Endothelial cell of umbilical vein (primary cell): ENCODE data around the gene CLEC11A. TPM values are rescaled to one million over a fixed set of nuclear protein-coding genes. Genes with fewer than 3 reads are reported as not detected.

ENCODE experiments used
- BruUV-seq: library from RNA; stranded (reverse); fragments of 400-500 nt; replicated peaks from 2 replicates; lab custom pipeline; 2021; lab: Mats Ljungman, UMichigan
- CTCF ChIA-PET: fragments of 300-600, 350-600 bp; sonication (Branson Sonifier 250); formaldehyde crosslinking; loops from one replicate; lab custom pipeline; 2021; ENCODE audit warnings: antibody characterized with exemption, inconsistent platforms; lab: Charles Lee
- POLR2A ChIA-PET: fragments of 300-600, 350-600 bp; sonication (Branson Sonifier 250); formaldehyde crosslinking; loops from one replicate; lab custom pipeline; 2021; ENCODE audit warnings: antibody characterized with exemption, inconsistent platforms; lab: Charles Lee
- DNase-seq: peaks from one replicate; pipeline ENCODE4 v3.0.0-alpha.2; 2011; ENCODE audit warnings: low read depth, low spot score
- FAIRE-seq: peaks from 2 replicates; lab custom pipeline; 2011; peaks lifted over from hg19 to GRCh38; lab: Jason Lieb, UNC
- H2AFZ ChIP-seq: 2 replicates; pipeline ENCODE4 v1.6.0; 2012; ENCODE audit warnings: low read depth, low read length, control low read depth, inconsistent platforms
- H3K27ac ChIP-seq: 2 replicates; pipeline ENCODE4 v1.5.1; 2011; ENCODE audit warnings: low read depth, mild to moderate bottlenecking, control low read depth, low read length, moderate library complexity; ENCODE audit not compliant: insufficient read depth
- H3K27me3 ChIP-seq, 2 experiments: 2 replicates each; pipeline versions ENCODE4 v1.6.0 to v1.6.1; 2011; ENCODE audit warnings: low read length in 2 of 2, mixed read lengths in 1 of 2; ENCODE audit not compliant: control insufficient read depth in 2 of 2, insufficient read depth in 2 of 2
- H3K36me3 ChIP-seq, 2 experiments: 2 replicates in 1 of 2; 3 replicates in 1 of 2; pipeline ENCODE4 v1.5.1; 2011; ENCODE audit warnings: low read length in 2 of 2, mild to moderate bottlenecking in 1 of 2, moderate library complexity in 1 of 2; ENCODE audit not compliant: control insufficient read depth in 2 of 2, insufficient read depth in 2 of 2; ENCODE audit errors: extremely low read depth in 1 of 2
- H3K4me1 ChIP-seq: 3 replicates; pipeline ENCODE4 v1.5.1; 2011; ENCODE audit warnings: mild to moderate bottlenecking, low read length; ENCODE audit not compliant: control insufficient read depth, insufficient read depth; ENCODE audit errors: extremely low read depth
- H3K4me2 ChIP-seq: 2 replicates; pipeline ENCODE4 v1.6.1; 2011; ENCODE audit warnings: low read length, control low read depth, mixed read lengths; ENCODE audit not compliant: insufficient read depth
- H3K4me3 ChIP-seq, 3 experiments: fragments of 200-600 bp in 1 of 3; sonication (generic), shearing (Covaris generic) in 1 of 3; replicated peaks in 1 of 3; 2 replicates each; pipeline ENCODE4 v1.5.1; 2011 to 2016; ENCODE audit warnings: control low read depth in 3 of 3, low read length in 3 of 3, mild to moderate bottlenecking in 2 of 3, inconsistent platforms in 1 of 3, low read depth in 1 of 3, moderate library complexity in 1 of 3; ENCODE audit not compliant: insufficient read depth in 1 of 3
- H3K79me2 ChIP-seq: 2 replicates; pipeline ENCODE4 v1.6.0; 2012; ENCODE audit warnings: low read length, inconsistent platforms; ENCODE audit not compliant: control insufficient read depth, insufficient read depth
- H3K9ac ChIP-seq: replicated peaks from 2 replicates; pipeline ENCODE3; 2011; ENCODE audit warnings: low read length, control low read depth; ENCODE audit not compliant: insufficient read depth; ENCODE audit errors: extremely low read depth
- H3K9me1 ChIP-seq: replicated peaks from 3 replicates; pipeline ENCODE4 v1.6.0; 2011; ENCODE audit warnings: mild to moderate bottlenecking, low read length; ENCODE audit not compliant: control insufficient read depth, insufficient read depth; ENCODE audit errors: extremely low read depth
- H3K9me3 ChIP-seq: replicated peaks from 2 replicates; pipeline ENCODE4 v1.5.1; 2012; ENCODE audit warnings: low read length, inconsistent platforms; ENCODE audit not compliant: control insufficient read depth, insufficient read depth
- H4K20me1 ChIP-seq: replicated peaks from 2 replicates; pipeline ENCODE3; 2011; ENCODE audit warnings: mild to moderate bottlenecking, low read length; ENCODE audit not compliant: control insufficient read depth, insufficient read depth; ENCODE audit errors: extremely low read depth
- EZH2 ChIP-seq: IDR thresholded peaks from 2 replicates; pipeline ENCODE4 v1.6.1; 2012; ENCODE audit warnings: borderline replicate concordance, low read depth, mild to moderate bottlenecking, moderate library complexity, low read length, inconsistent platforms; ENCODE audit not compliant: severe bottlenecking
- FOS ChIP-seq: IDR thresholded peaks from 2 replicates; pipeline ENCODE4 v1.6.1; 2011; ENCODE audit warnings: mild to moderate bottlenecking, low read length, moderate library complexity, borderline replicate concordance; ENCODE audit not compliant: insufficient read depth
- GATA2 ChIP-seq: IDR thresholded peaks from 2 replicates; pipeline ENCODE4 v1.7.0; 2011; ENCODE audit warnings: low read depth, mild to moderate bottlenecking, moderate library complexity, mixed read lengths, low read length; ENCODE audit not compliant: insufficient read length, insufficient read depth
- JUN ChIP-seq: IDR thresholded peaks from 2 replicates; pipeline ENCODE4 v1.6.1; 2011; ENCODE audit warnings: borderline replicate concordance, low read depth; ENCODE audit not compliant: insufficient read length, insufficient read depth
- MYC ChIP-seq: IDR thresholded peaks from one replicate; pipeline ENCODE4 v1.6.1; 2011; ENCODE audit warnings: mild to moderate bottlenecking, low read depth, low read length
- POLR2A ChIP-seq: IDR thresholded peaks from 2 replicates; pipeline ENCODE4 v1.6.1; 2012; ENCODE audit warnings: low read depth, mild to moderate bottlenecking, control low read depth, low read length
- POLR2AphosphoS5 ChIP-seq: IDR thresholded peaks from 2 replicates; pipeline ENCODE4 v1.6.1; 2012; ENCODE audit warnings: low read depth, mild to moderate bottlenecking, control low read depth, low read length, moderate library complexity; ENCODE audit not compliant: insufficient read depth
- dilution Hi-C: fragments of 300-500 bp; cut with MboI; formaldehyde crosslinking; loops from one replicate; pipeline ENCODE4 v1.15.0; 2019; ENCODE audit warnings: low sequenced_read_pairs; ENCODE audit not compliant: extremely low pct_ligation_motif_present
- intact Hi-C: fragments of 100-400 bp; cut with micrococcal nuclease; formaldehyde crosslinking; loops from one replicate; pipeline ENCODE4 v1.10.0; 2022
- polyA plus RNA-seq, 4 experiments: library from polyadenylated mRNA; depleted of rRNA in 3 of 4; stranded (reverse) in 3 of 4; unstranded in 1 of 4; fragments of >200 nt; gene quantifications; 2 replicates each; pipeline versions ENCODE4 v1.2.1 to v1.2.3, GENCODE V29; 2011 to 2012; ENCODE audit warnings: missing spikeins in 1 of 4
- total RNA-seq: library from RNA; stranded (reverse); gene quantifications from 2 replicates; pipeline ENCODE4 v1.2.3, GENCODE V29; 2021
- TF ChIP-seq, protein P1 (sequence below), 2 donors: IDR thresholded peaks; 1 replicate in 1 of 2; 2 replicates in 1 of 2; pipeline ENCODE4 v1.5.1; 2011; ENCODE audit warnings: low read length in 2 of 2, mild to moderate bottlenecking in 2 of 2, moderate library complexity in 2 of 2, control low read depth in 1 of 2, inconsistent platforms in 1 of 2, low read depth in 1 of 2; ENCODE audit not compliant: insufficient read depth in 1 of 2; ENCODE audit errors: extremely low read depth in 1 of 2
- TF ChIP-seq, protein P2 (sequence below): IDR thresholded peaks from 2 replicates; pipeline ENCODE4 v1.6.1; 2011; ENCODE audit not compliant: insufficient read depth, insufficient read length

Gene CLEC11A
- total and polyA plus RNA-seq, 2 donors (not counting 3 experiments of a cell fraction or from before 2014, with no cell fraction given), result 10.4 to 30.1 TPM

DNA sequence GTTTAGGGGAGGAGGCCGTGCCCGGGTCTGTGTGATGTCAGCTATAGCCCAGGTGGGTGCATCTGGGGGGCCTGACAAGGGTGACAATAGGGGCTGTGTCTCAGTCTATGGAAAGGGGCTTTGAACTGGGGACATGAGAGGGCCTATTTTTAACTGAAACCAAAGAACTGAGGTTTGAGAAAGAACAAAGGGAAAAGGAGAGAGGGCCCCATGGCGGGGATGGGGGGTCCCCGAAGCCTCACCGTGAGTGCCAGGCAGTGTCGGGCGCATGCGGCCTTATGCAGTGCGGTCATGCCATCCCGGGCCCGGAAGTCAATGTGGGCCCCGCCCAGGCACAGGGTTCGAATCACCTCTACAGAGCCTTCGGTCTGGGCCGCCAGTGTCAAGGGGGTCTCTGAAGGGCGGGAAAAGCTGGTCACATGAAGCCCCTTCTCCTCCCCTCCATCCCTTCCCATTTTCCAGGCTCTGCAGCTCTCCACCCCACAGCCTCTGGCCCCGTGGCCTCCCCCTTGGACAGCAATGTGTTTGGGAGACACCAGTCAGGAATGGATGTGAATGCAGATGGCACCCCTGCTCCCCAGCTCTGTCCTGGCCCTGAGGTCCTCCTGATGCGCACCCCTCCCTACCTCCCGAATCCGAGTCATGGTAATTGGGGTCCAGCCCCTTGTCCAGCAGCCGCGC is 9.5 kb upstream of the CLEC11A start:
- no peak for DNase-seq
- Histone ChIP-seq H2AFZ (no peak overlapping the region), H3K79me2 (no peaks in the 10 kb centered on the region), H3K4me2 (no peak overlapping the region), H3K9me3 (no peaks in the 10 kb centered on the region), H4K20me1 (no peaks in the 10 kb centered on the region), H3K36me3 (no peaks in the 10 kb centered on the region), H3K9me1 (no peaks in the 10 kb centered on the region), H3K4me1 (no peaks in the 10 kb centered on the region), H3K27me3 (peaks cover 3 to 7% of the 10 kb centered on the region in 2 experiments), H3K9ac (no peak overlapping the region), H3K4me3 (no peak overlapping the region), H3K27ac (no peak overlapping the region)
- dilution Hi-C loops, result no loop called here
- intact Hi-C loops, result no loop called here
- no TSS peak for BruUV-seq
- ChIA-PET POLR2A (no interaction called here), CTCF (interaction anchor here (1.2 to 2.4 kb wide), 3 partner anchors 11 to 44 kb away, joined by 4 to 6 read pairs (median 5); no protein-coding TSS in a partner anchor)
- no peak for FAIRE-seq
- TF ChIP-seq POLR2AphosphoS5 (no peak), GATA2 (no peak), MYC (no peak), EZH2 (no peak), FOS (no peak), JUN (no peak), POLR2A (no peak)
- TF ChIP-seq, protein P1, sequence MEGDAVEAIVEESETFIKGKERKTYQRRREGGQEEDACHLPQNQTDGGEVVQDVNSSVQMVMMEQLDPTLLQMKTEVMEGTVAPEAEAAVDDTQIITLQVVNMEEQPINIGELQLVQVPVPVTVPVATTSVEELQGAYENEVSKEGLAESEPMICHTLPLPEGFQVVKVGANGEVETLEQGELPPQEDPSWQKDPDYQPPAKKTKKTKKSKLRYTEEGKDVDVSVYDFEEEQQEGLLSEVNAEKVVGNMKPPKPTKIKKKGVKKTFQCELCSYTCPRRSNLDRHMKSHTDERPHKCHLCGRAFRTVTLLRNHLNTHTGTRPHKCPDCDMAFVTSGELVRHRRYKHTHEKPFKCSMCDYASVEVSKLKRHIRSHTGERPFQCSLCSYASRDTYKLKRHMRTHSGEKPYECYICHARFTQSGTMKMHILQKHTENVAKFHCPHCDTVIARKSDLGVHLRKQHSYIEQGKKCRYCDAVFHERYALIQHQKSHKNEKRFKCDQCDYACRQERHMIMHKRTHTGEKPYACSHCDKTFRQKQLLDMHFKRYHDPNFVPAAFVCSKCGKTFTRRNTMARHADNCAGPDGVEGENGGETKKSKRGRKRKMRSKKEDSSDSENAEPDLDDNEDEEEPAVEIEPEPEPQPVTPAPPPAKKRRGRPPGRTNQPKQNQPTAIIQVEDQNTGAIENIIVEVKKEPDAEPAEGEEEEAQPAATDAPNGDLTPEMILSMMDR (IDR thresholded peaks at IDR 0.05; ENCODE audit: extremely low read depth in 1 of 2, insufficient read depth in 1 of 2, low read depth in 1 of 2, low read length in 2 of 2), result no peak
- TF ChIP-seq, protein P2, sequence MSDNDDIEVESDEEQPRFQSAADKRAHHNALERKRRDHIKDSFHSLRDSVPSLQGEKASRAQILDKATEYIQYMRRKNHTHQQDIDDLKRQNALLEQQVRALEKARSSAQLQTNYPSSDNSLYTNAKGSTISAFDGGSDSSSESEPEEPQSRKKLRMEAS, result no peak
